ENCODE data around the gene THY1.
"Not testable (repeated sequence)": the region's sequence is repeated elsewhere in the genome, so short reads cannot be mapped to it uniquely, and the experiment has no call there.

THY1 gene

DNA sequence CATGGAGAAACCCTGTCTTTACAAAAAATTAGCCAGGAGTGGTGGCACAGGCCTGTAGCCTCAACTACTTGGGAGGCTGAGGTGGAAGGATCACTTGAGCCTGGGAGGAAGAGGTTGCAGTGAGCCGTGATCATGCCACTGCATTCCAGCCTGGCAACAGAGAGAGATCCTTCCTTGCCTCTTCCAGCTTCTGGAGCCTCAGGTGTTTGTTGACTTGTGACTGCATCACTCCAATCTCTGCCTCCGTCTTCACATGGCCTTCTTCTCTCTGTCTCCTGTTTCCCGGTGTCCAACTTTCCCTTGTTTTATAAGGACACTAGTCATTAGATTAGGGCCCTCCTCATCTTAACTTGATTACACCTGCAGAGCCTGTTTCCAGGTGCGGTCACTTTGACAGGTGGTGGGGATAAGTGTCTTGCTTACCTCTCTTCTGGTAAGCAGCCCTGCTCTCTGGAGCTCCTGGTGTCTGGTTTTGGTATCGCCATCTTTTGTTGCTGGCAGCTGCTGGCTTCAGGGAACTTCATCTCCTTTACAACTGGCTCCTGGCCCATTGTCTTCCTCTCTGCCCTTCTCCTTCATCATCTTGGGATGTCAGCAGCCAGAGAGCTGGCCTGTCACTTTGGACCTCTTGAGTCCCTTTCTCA, 33.2 kb downstream of the THY1 start:
- Histone ChIP-seq H4K8ac (ENCODE audit: low read length) (no peak overlapping the region), H3K4me1 (ENCODE audit: control insufficient read depth, insufficient read depth, low read depth, low read length) (no peaks in the 10 kb centered on the region), H2BK12ac (ENCODE audit: low read length in 2 of 2) (no peak overlapping the region), H2BK15ac (ENCODE audit: low read depth, poor library complexity, severe bottlenecking) (no peak overlapping the region), H3K79me1 (replicated peaks; ENCODE audit: low read length, poor library complexity, severe bottlenecking) (no peaks in the 10 kb centered on the region), H2BK5ac (ENCODE audit: low read depth, low read length, poor library complexity, severe bottlenecking) (no peak overlapping the region), H4K91ac (ENCODE audit: low read length) (no peak overlapping the region), H3K18ac (ENCODE audit: low read depth in 1 of 2, low read length in 2 of 2) (no peak overlapping the region), H3K23ac (ENCODE audit: low read length in 2 of 2) (no peak overlapping the region), H3K9me3 (ENCODE audit: control insufficient read depth, low read length) (no peaks in the 10 kb centered on the region), H2AFZ (ENCODE audit: low read depth, low read length) (no peak overlapping the region), H2BK120ac (ENCODE audit: low read depth, low read length) (no peak overlapping the region), H2AK5ac (ENCODE audit: low read length, severe bottlenecking) (no peak overlapping the region), H3K4ac (ENCODE audit: low read depth in 1 of 2, low read length in 2 of 2) (no peak overlapping the region), H3K27me3 (ENCODE audit: control insufficient read depth in 1 of 2, insufficient read depth in 1 of 2, low read length in 2 of 2) (peaks cover 11 to 28% of the 10 kb centered on the region in 2 experiments), H3K4me2 (ENCODE audit: low read length, poor library complexity, severe bottlenecking) (no peak overlapping the region), H3K27ac (ENCODE audit: low read length, poor library complexity, severe bottlenecking) (no peak overlapping the region), H3K9ac (ENCODE audit: low read length) (no peak overlapping the region), H3K14ac (ENCODE audit: low read length in 2 of 2) (no peak overlapping the region), H3K4me3 (ENCODE audit: insufficient read depth in 1 of 2, low read depth in 1 of 2, low read length in 2 of 2) (no peak overlapping the region), H3K36me3 (ENCODE audit: control insufficient read depth in 1 of 2, insufficient read depth in 2 of 2, low read depth in 1 of 2, low read length in 2 of 2) (no peaks in the 10 kb centered on the region)
- WGBS = 52% methylated on average over 5 of the region's 5 CpGs
- no peak for DNase-seq

DNA sequence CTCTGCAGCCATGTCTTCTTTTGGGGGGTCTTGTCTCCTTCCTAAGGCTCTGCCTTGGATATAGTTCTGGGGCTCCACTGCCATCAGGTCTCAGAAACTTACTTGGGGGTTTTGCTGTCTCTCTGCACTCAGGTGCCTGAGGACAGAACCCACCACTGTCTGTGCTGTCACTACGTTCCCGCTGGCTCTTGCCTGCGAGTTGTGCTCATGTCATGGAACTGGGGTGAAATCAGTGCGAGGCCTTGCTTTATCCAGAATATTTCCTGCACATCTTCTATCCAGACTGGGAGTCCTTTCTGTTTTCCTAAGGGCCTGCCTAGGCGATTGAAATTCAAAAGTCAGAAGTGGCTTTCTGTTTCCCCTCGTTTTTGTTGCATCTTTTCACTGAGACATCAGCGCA, 34.9 kb downstream of the THY1 start:
- H2BK5ac ChIP-seq (ENCODE audit: low read depth, low read length, poor library complexity, severe bottlenecking) = no peak overlapping the region
- no peak overlapping the region for H3K18ac ChIP-seq (ENCODE audit: low read depth in 1 of 2, low read length in 2 of 2)
- no peaks in the 10 kb centered on the region for H3K79me1 ChIP-seq (replicated peaks; ENCODE audit: low read length, poor library complexity, severe bottlenecking)
- no peak overlapping the region for H3K23ac ChIP-seq (ENCODE audit: low read length in 2 of 2)
- H2BK15ac ChIP-seq (ENCODE audit: low read depth, poor library complexity, severe bottlenecking) = no peak overlapping the region
- no peaks in the 10 kb centered on the region for H3K36me3 ChIP-seq (ENCODE audit: control insufficient read depth in 1 of 2, insufficient read depth in 2 of 2, low read depth in 1 of 2, low read length in 2 of 2)
- no peak overlapping the region for H3K4me3 ChIP-seq (ENCODE audit: insufficient read depth in 1 of 2, low read depth in 1 of 2, low read length in 2 of 2)
- H3K9ac ChIP-seq (ENCODE audit: low read length) = no peak overlapping the region
- H3K14ac ChIP-seq (ENCODE audit: low read length in 2 of 2) = no peak overlapping the region
- no peak overlapping the region for H4K91ac ChIP-seq (ENCODE audit: low read length)
- no peak overlapping the region for H4K8ac ChIP-seq (ENCODE audit: low read length)
- H3K4ac ChIP-seq (ENCODE audit: low read depth in 1 of 2, low read length in 2 of 2) = no peak overlapping the region
- H3K27ac ChIP-seq (ENCODE audit: low read length, poor library complexity, severe bottlenecking) = no peak overlapping the region
- H2BK120ac ChIP-seq (ENCODE audit: low read depth, low read length) = no peak overlapping the region
- DNase-seq = no peak
- no peaks in the 10 kb centered on the region for H3K4me1 ChIP-seq (ENCODE audit: control insufficient read depth, insufficient read depth, low read depth, low read length)
- WGBS = 82% methylated on average over 7 of the region's 7 CpGs
- no peaks in the 10 kb centered on the region for H3K9me3 ChIP-seq (ENCODE audit: control insufficient read depth, low read length)
- no peak overlapping the region for H2BK12ac ChIP-seq (ENCODE audit: low read length in 2 of 2)
- H2AK5ac ChIP-seq (ENCODE audit: low read length, severe bottlenecking) = no peak overlapping the region
- peaks cover 17 to 37% of the 10 kb centered on the region in 2 experiments for H3K27me3 ChIP-seq (ENCODE audit: control insufficient read depth in 1 of 2, insufficient read depth in 1 of 2, low read length in 2 of 2)
- H2AFZ ChIP-seq (ENCODE audit: low read depth, low read length) = no peak overlapping the region
- H3K4me2 ChIP-seq (ENCODE audit: low read length, poor library complexity, severe bottlenecking) = no peak overlapping the region

DNA sequence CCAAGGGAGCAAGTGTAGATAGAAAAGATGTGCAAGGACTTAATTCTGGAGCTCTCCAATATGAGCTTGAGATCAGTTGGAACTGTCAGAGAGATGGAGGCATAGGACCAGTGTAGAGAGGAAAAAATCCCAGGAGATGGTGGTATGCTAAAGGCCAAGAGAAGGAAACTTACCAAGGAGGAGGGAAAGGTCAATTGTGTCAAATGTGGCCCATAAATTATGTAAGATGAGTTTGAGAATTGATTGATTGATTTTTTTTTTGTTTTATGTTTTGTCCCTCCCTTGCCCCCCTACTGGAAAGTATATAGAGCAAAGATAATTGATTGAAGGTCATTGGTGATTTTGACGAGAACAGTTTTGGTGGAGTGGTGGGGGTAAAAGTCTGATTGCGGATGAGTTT, 38.6 kb downstream of the THY1 start:
- Histone ChIP-seq H3K4me2 (ENCODE audit: low read length, poor library complexity, severe bottlenecking) (no peak overlapping the region), H3K9ac (ENCODE audit: low read length) (no peak overlapping the region), H3K4me1 (ENCODE audit: control insufficient read depth, insufficient read depth, low read depth, low read length) (peaks cover 9% of the 10 kb centered on the region), H2BK120ac (ENCODE audit: low read depth, low read length) (no peak overlapping the region), H3K27me3 (ENCODE audit: control insufficient read depth in 1 of 2, insufficient read depth in 1 of 2, low read length in 2 of 2) (peaks cover 20 to 48% of the 10 kb centered on the region in 2 experiments), H3K4ac (ENCODE audit: low read depth in 1 of 2, low read length in 2 of 2) (no peak overlapping the region), H3K9me3 (ENCODE audit: control insufficient read depth, low read length) (no peaks in the 10 kb centered on the region), H3K27ac (ENCODE audit: low read length, poor library complexity, severe bottlenecking) (no peak overlapping the region), H2BK5ac (ENCODE audit: low read depth, low read length, poor library complexity, severe bottlenecking) (no peak overlapping the region), H3K79me1 (replicated peaks; ENCODE audit: low read length, poor library complexity, severe bottlenecking) (no peaks in the 10 kb centered on the region), H4K91ac (ENCODE audit: low read length) (no peak overlapping the region), H2AK5ac (ENCODE audit: low read length, severe bottlenecking) (no peak overlapping the region), H3K4me3 (ENCODE audit: insufficient read depth in 1 of 2, low read depth in 1 of 2, low read length in 2 of 2) (no peak overlapping the region), H2BK15ac (ENCODE audit: low read depth, poor library complexity, severe bottlenecking) (no peak overlapping the region), H3K23ac (ENCODE audit: low read length in 2 of 2) (no peak overlapping the region), H3K18ac (ENCODE audit: low read depth in 1 of 2, low read length in 2 of 2) (no peak overlapping the region), H3K36me3 (ENCODE audit: control insufficient read depth in 1 of 2, insufficient read depth in 2 of 2, low read depth in 1 of 2, low read length in 2 of 2) (no peaks in the 10 kb centered on the region), H4K8ac (ENCODE audit: low read length) (no peak overlapping the region), H3K14ac (ENCODE audit: low read length in 2 of 2) (no peak overlapping the region), H2AFZ (ENCODE audit: low read depth, low read length) (no peak overlapping the region), H2BK12ac (ENCODE audit: low read length in 2 of 2) (no peak overlapping the region)
- DNase-seq = no peak
- WGBS = 94% methylated on average over 2 of the region's 2 CpGs

DNA sequence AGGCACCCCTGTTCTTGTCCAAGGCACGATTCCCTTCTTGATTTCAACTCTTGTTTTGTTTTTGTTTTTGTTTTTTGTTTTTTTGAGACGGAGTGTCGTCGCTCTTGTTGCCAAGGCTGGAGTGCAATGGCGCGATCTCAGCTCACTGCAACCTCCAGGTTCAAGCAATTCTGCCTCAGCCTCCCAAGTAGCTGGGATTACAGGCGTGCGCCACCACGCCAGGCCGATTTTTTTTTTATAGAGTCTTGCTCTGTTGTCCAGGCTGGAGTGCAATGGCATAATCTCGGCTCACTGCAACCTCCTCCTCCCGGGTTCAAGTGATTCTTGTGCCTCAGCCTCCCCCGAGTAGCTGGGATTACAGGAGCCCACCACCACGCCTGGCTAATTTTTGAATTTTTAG, 40.5 kb downstream of the THY1 start:
- not testable (repeated sequence) for H3K4ac ChIP-seq (ENCODE audit: low read depth in 1 of 2, low read length in 2 of 2); H4K8ac ChIP-seq (ENCODE audit: low read length); H3K27ac ChIP-seq (ENCODE audit: low read length, poor library complexity, severe bottlenecking); H2BK5ac ChIP-seq (ENCODE audit: low read depth, low read length, poor library complexity, severe bottlenecking); H2AK5ac ChIP-seq (ENCODE audit: low read length, severe bottlenecking); H3K9me3 ChIP-seq (ENCODE audit: control insufficient read depth, low read length); H3K4me2 ChIP-seq (ENCODE audit: low read length, poor library complexity, severe bottlenecking); H3K36me3 ChIP-seq (ENCODE audit: control insufficient read depth in 1 of 2, insufficient read depth in 2 of 2, low read depth in 1 of 2, low read length in 2 of 2); H3K14ac ChIP-seq (ENCODE audit: low read length in 2 of 2); DNase-seq; H3K23ac ChIP-seq (ENCODE audit: low read length in 2 of 2); H3K4me1 ChIP-seq (ENCODE audit: control insufficient read depth, insufficient read depth, low read depth, low read length); H2BK12ac ChIP-seq (ENCODE audit: low read length in 2 of 2); H2AFZ ChIP-seq (ENCODE audit: low read depth, low read length); H2BK120ac ChIP-seq (ENCODE audit: low read depth, low read length); H4K91ac ChIP-seq (ENCODE audit: low read length); H3K18ac ChIP-seq (ENCODE audit: low read depth in 1 of 2, low read length in 2 of 2); H3K79me1 ChIP-seq (replicated peaks; ENCODE audit: low read length, poor library complexity, severe bottlenecking); H2BK15ac ChIP-seq (ENCODE audit: low read depth, poor library complexity, severe bottlenecking)
- H3K27me3 ChIP-seq (ENCODE audit: control insufficient read depth in 1 of 2, insufficient read depth in 1 of 2, low read length in 2 of 2) = peaks cover 20 to 49% of the 10 kb centered on the region in 2 experiments
- H3K9ac ChIP-seq (ENCODE audit: low read length) = peak overlapping the region; percentile 93
- peak overlapping the region in 1 of 2 experiments; percentile 89 for H3K4me3 ChIP-seq (ENCODE audit: insufficient read depth in 1 of 2, low read depth in 1 of 2, low read length in 2 of 2)
- WGBS = 93% methylated on average over 14 of the region's 14 CpGs

All from mesenchymal stem cell (in vitro differentiated cells and primary cell).